Measurements from ENCODE around the gene IL1RN. TPM values are rescaled to one million over a fixed set of nuclear protein-coding genes. Genes with fewer than 3 reads are reported as not detected.

IL1RN gene
- total RNA-seq, 4 donors from 2014 or later, result 0.67 to 1.3 (median 1.3) TPM; not detected in 1

DNA sequence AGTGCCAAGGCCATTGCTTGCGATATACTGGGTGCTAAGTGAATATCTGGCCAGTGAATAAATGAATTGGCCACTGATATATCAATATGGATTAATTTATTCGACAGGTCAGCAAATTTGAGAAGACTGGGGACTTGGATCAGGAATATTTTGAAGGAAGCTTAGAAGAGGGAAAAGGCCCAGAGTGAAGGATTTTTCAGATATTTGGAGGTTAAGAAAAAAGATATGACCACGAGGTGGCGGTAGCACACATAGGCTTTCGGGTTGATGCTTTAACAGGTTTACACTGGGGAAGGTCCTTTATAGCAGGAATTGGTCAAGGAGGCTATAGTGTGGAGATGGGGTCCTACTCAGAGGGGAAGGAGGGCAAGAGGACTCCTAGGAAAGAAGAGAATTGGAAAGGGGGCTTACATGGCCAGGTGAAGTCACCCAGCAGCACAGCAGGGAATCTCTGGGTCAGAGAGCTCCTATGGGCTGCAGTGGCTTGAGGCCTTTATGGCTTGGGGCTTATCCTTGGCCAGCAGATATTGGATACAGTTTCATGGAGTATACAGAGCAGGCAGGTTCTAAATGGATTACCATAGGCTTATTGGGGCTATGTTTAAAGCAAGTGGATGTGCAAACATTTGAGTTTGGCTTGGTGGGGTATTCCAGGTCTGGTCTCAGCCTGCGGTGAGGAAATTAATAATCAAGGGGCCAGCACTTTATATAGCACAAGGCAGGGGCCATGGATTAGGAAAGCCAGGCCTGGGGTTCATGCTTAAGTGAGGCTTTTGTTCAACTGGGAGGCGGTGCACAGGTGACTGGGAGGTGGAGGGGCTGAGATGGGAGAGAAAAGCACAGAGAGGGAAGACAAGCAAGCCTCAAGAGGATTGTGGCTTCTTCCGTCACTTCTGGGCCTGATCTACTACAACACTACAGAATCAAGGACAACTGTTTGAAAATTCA is 9.7 kb downstream of the IL1RN start:
- no peaks in the 10 kb centered on the region for H3K9me3 ChIP-seq
- intact Hi-C loops (cut with DNase I), result loop anchor here (10.0 kb wide), 1 partner anchor 238 kb away; no protein-coding TSS in a partner anchor
- no peaks in the 10 kb centered on the region for H3K27me3 ChIP-seq
- peaks cover 6 to 17% of the 10 kb centered on the region in 2 donors for H3K4me1 ChIP-seq
- no peak for TF ChIP-seq POLR2A (IDR thresholded peaks at IDR 0.05)
- TF ChIP-seq, protein P1, sequence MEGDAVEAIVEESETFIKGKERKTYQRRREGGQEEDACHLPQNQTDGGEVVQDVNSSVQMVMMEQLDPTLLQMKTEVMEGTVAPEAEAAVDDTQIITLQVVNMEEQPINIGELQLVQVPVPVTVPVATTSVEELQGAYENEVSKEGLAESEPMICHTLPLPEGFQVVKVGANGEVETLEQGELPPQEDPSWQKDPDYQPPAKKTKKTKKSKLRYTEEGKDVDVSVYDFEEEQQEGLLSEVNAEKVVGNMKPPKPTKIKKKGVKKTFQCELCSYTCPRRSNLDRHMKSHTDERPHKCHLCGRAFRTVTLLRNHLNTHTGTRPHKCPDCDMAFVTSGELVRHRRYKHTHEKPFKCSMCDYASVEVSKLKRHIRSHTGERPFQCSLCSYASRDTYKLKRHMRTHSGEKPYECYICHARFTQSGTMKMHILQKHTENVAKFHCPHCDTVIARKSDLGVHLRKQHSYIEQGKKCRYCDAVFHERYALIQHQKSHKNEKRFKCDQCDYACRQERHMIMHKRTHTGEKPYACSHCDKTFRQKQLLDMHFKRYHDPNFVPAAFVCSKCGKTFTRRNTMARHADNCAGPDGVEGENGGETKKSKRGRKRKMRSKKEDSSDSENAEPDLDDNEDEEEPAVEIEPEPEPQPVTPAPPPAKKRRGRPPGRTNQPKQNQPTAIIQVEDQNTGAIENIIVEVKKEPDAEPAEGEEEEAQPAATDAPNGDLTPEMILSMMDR (IDR thresholded peaks at IDR 0.05), result peak in 5 of 6 experiments; percentile 53 to 77 (median 63)
- DNase-seq, result peak; percentile 51 to 57
- 49 to 50% methylated on average over 8 of the region's 8 CpGs for WGBS, 2 donors
- H3K27ac ChIP-seq, result no peak overlapping the region
- H3K4me3 ChIP-seq (replicated peaks in 1 of 3), result no peak overlapping the region
- H3K36me3 ChIP-seq, result no peaks in the 10 kb centered on the region

DNA sequence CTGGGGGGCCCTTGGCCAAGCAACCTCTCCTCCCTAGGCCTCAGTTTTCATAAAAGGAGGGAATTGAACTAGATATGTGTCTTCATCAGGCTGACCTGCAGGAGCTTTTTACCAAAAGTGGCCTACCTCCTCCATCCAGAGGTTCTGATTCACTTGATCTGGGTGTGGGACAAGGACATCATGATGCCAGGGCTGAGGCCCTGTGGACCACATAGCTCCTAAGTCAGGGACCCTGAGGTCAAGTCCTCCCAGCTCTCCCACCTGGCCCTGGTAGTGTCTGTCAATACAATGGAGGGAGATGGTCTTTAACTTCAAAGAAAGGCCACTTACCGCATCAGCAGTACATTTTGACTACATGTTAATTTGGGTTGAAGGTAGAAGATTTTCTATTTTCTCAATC is 10.4 kb downstream of the IL1RN start:
- Histone ChIP-seq H3K36me3 (no peaks in the 10 kb centered on the region), H3K4me1 (peaks cover 6 to 17% of the 10 kb centered on the region in 2 donors), H3K27me3 (no peaks in the 10 kb centered on the region), H3K9me3 (no peaks in the 10 kb centered on the region), H3K4me3 (replicated peaks in 1 of 3) (no peak overlapping the region), H3K27ac (peak overlapping the region in 1 of 3 donors; percentile 63)
- DNase-seq, result no peak
- no peak for TF ChIP-seq POLR2A (IDR thresholded peaks at IDR 0.05)
- TF ChIP-seq, protein P1 (IDR thresholded peaks at IDR 0.05), result no peak
- intact Hi-C loops (cut with DNase I), result loop anchor here (10.0 kb wide), 1 partner anchor 237 kb away; no protein-coding TSS in a partner anchor
- 100% methylated on average over 1 of the region's 1 CpG for WGBS, 2 donors

DNA sequence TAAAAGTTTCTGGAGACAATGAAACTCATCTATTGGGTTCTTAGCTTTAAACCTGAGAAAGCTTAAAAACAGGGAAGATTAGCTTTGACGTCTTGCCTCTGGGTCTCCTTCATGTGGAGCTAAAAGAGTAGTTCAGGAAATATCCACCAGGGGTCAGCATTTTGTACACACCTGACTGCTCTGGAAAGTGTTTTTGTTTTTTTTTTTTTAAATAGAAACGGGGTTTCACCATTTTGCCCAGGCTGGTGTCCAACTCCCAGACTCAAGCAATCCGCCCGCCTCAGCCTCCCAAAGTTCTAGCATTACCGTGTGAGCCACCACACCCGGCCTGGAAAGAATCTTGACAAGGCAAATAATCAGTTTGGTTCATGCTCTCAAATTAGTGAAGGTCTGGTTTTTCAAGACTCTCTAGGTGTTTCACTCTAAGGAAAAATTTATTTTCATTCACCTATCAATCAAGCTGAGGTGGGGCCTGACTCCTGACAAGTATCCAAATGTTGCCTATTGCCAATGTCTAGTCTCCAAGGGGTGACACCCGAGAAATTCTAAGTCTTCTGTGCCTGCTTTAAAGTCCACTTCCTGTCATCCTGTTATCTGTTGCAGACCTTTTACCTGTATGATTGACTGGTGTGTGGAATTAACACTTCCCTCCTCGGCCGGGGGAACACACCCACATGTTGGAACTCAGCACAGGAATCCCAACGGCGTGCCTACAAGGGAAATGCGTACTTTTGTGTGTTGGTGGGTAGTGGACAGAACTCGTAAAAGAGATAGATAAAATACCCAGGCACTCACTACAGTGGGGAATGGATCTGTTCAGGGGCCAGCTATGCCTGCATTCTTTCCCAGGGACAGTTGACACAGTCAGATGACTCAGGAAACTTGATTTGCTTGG is 11.3 kb downstream of the IL1RN start:
- intact Hi-C loops (cut with DNase I), result loop anchor here (10.0 kb wide), 1 partner anchor 236 kb away; no protein-coding TSS in a partner anchor

DNA sequence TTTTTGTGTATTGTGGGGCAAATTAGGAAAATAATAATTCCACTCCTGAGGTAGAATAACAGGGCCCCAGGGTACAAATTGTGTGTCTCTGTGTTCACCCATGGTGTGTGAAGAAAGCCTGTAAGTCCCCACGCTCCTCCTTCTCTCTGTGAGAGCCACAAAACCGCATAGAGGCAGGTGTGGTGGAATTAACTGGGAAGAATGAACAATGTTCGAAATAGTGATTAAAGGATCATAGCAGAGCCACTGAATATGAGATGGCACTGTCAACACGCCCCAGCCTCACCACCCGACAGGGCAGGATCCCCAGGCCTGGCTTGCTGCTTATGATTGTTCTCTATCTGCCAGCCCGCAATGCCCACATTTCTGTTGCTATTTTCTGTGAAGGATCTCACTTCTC is 14.1 kb downstream of the IL1RN start:
- intact Hi-C loops (cut with DNase I), result loop anchor here (5.0 kb wide), 1 partner anchor 56 kb away; no protein-coding TSS in a partner anchor
- TF ChIP-seq POLR2A (IDR thresholded peaks at IDR 0.05), result no peak
- TF ChIP-seq, protein P1 (IDR thresholded peaks at IDR 0.05), result no peak
- Histone ChIP-seq H3K27me3 (no peaks in the 10 kb centered on the region), H3K27ac (no peak overlapping the region), H3K36me3 (no peaks in the 10 kb centered on the region), H3K9me3 (no peaks in the 10 kb centered on the region), H3K4me1 (peaks cover 6 to 7% of the 10 kb centered on the region in 2 donors), H3K4me3 (replicated peaks in 1 of 3) (no peak overlapping the region)
- no peak for DNase-seq
- WGBS, 2 donors, result 90 to 92% methylated on average over 6 of the region's 6 CpGs

More for the DNA sequence above, 11.3 kb downstream of the IL1RN start:
- peak overlapping the region; percentile 63 to 79 (median 73) for H3K27ac ChIP-seq
- H3K36me3 ChIP-seq, result no peaks in the 10 kb centered on the region
- 38 to 42% methylated on average over 13 of the region's 13 CpGs for WGBS, 2 donors
- H3K27me3 ChIP-seq, result no peaks in the 10 kb centered on the region
- peak; percentile 70 to 74 for DNase-seq
- H3K4me1 ChIP-seq, result peaks cover 6 to 17% of the 10 kb centered on the region in 2 donors
- H3K4me3 ChIP-seq (replicated peaks in 1 of 3), result no peak overlapping the region
- H3K9me3 ChIP-seq, result no peaks in the 10 kb centered on the region
- no peak for TF ChIP-seq POLR2A (IDR thresholded peaks at IDR 0.05)
- TF ChIP-seq, protein P1 (IDR thresholded peaks at IDR 0.05), result peak; percentile 56 to 95 (median 82)

Data from thyroid gland (tissue), 4 donors.